ENCODE measurements around the gene TCIRG1. TPM values are rescaled to one million over a fixed set of nuclear protein-coding genes. Genes with fewer than 3 reads are reported as not detected.

The TCIRG1 gene
- total and polyA plus RNA-seq, 12 donors = 28.4 to 1,150 (median 258) TPM

GRCh38 chr11:68025047-68025446, 13.8 kb upstream of the TCIRG1 start:
- intact Hi-C loops (cut with DNase I) = no loop called here
- no peak for TF ChIP-seq CTCF (IDR thresholded peaks at IDR 0.05)
- TF ChIP-seq POLR2A (IDR thresholded peaks at IDR 0.05) = no peak
- WGBS, 4 donors = 70 to 90% (median 80%) methylated on average over 5 of the region's 5 CpGs
- no peak overlapping the region for H3K4me3 ChIP-seq
- DNase-seq = no peak
- peaks cover 0 to 5% of the 10 kb centered on the region in 2 donors for H3K36me3 ChIP-seq (replicated peaks in 1 of 2)
- H3K27me3 ChIP-seq = no peaks in the 10 kb centered on the region
- H3K4me1 ChIP-seq (replicated peaks in 1 of 2) = peaks cover 15 to 34% of the 10 kb centered on the region in 2 donors
- H3K27ac ChIP-seq = no peak overlapping the region
- H3K9me3 ChIP-seq (replicated peaks in 1 of 3) = no peaks in the 10 kb centered on the region

GRCh38 chr11:68026391-68027105, 12.3 kb upstream of the TCIRG1 start:
- intact Hi-C loops (cut with DNase I) = no loop called here
- no peaks in the 10 kb centered on the region for H3K9me3 ChIP-seq (replicated peaks in 1 of 3)
- TF ChIP-seq POLR2A (IDR thresholded peaks at IDR 0.05) = no peak
- TF ChIP-seq CTCF (IDR thresholded peaks at IDR 0.05) = no peak
- peaks cover 21 to 27% of the 10 kb centered on the region in 2 donors for H3K4me1 ChIP-seq (replicated peaks in 1 of 2)
- no peaks in the 10 kb centered on the region for H3K27me3 ChIP-seq
- H3K27ac ChIP-seq = peak overlapping the region in 3 of 5 donors; percentile 34 to 96 (median 81)
- no peak overlapping the region for H3K4me3 ChIP-seq
- 84 to 94% (median 89%) methylated on average over 6 to 18 of the region's 18 CpGs for WGBS, 4 donors
- H3K36me3 ChIP-seq (replicated peaks in 1 of 2) = peaks cover 0 to 4% of the 10 kb centered on the region in 2 donors
- no peak for DNase-seq

DNA sequence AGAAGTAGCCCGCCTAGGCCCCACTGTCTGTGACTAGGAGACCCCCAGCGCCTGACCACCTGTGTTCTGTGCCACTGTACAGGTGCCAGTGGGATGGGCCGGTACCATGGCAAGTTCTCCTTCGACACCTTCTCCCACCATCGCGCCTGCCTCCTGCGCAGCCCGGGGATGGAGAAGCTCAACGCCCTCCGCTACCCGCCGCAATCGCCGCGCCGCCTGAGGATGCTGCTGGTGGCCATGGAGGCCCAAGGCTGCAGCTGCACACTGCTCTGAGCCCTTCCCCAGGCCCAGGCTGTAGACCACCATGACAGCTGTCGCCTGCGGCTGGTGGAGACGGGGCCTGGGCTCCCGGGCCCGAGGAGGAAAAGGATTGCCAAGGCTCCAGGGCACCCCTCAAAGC, 11.2 kb upstream of the TCIRG1 start:
- H3K4me3 ChIP-seq = no peak overlapping the region
- peaks cover 0 to under 1% of the 10 kb centered on the region in 2 donors for H3K36me3 ChIP-seq (replicated peaks in 1 of 2)
- H3K9me3 ChIP-seq (replicated peaks in 1 of 3) = no peaks in the 10 kb centered on the region
- whole genome bisulfite sequencing, 4 donors = 69 to 96% (median 71%) methylated on average over 15 to 21 of the region's 21 CpGs
- no peaks in the 10 kb centered on the region for H3K27me3 ChIP-seq
- H3K27ac ChIP-seq = peak overlapping the region in 4 of 5 donors; percentile 77 to 98 (median 88)
- intact Hi-C loops (cut with DNase I) = no loop called here
- peaks cover 31 to 38% of the 10 kb centered on the region in 2 donors for H3K4me1 ChIP-seq (replicated peaks in 1 of 2)
- DNase-seq = no peak
- no peak for TF ChIP-seq POLR2A (IDR thresholded peaks at IDR 0.05)
- no peak for TF ChIP-seq CTCF (IDR thresholded peaks at IDR 0.05)

GRCh38 chr11:68028802-68029545, 9.9 kb upstream of the TCIRG1 start:
- TF ChIP-seq CTCF (IDR thresholded peaks at IDR 0.05) (no peak), POLR2A (IDR thresholded peaks at IDR 0.05) (no peak)
- Histone ChIP-seq H3K27me3 (no peaks in the 10 kb centered on the region), H3K27ac (peak overlapping the region; percentile 42 to 98 (median 81)), H3K4me3 (no peak overlapping the region), H3K9me3 (replicated peaks in 1 of 3) (no peaks in the 10 kb centered on the region), H3K4me1 (replicated peaks in 1 of 2) (peaks cover 42 to 49% of the 10 kb centered on the region in 2 donors), H3K36me3 (replicated peaks in 1 of 2) (peaks cover 0 to 13% of the 10 kb centered on the region in 2 donors)
- no peak for DNase-seq
- intact Hi-C loops (cut with DNase I) = no loop called here
- 79 to 85% (median 81%) methylated on average over 12 of the region's 12 CpGs for WGBS, 4 donors

Measured in adrenal gland (tissue), 12 donors.